ENCODE results near the gene CCDC170.

CCDC170 gene

DNA sequence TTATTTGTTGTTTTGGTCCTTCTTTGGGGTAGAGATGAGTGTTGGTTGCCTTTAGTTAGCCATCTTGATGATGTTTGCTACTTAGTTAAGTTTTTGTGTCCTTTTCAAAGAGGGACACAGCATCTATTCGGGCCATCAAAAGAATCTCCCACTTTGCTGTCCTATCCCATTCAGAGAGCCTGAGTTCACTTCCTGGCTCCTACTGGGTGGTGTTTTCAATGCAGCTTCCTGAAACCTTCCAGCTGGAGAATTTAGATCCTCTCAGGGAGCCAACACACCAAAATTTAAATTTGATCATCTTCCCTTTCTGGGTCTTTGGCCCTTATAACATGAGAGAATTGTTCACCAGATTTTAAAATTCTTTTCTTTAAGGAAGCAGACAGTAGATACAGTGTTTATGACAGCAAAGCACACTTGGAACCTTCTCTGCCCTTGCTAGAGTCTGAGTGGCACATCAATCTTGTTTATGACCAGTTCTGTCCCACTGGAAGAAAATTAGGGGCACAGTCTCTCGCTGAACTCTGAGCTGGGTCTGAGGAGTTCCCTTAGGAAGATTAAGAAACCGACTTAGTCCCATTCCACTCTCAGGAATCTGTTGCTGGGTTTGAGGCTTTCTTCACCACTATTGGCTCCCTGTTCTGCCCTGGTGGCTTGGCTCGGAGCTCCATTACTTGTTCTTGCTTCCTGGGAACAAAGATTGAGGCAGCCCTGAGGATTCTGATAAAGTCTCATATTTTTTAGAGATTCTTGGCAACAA, 115.5 kb downstream of the CCDC170 start:
- H2AFZ ChIP-seq: no peak overlapping the region
- TF ChIP-seq, protein P1, sequence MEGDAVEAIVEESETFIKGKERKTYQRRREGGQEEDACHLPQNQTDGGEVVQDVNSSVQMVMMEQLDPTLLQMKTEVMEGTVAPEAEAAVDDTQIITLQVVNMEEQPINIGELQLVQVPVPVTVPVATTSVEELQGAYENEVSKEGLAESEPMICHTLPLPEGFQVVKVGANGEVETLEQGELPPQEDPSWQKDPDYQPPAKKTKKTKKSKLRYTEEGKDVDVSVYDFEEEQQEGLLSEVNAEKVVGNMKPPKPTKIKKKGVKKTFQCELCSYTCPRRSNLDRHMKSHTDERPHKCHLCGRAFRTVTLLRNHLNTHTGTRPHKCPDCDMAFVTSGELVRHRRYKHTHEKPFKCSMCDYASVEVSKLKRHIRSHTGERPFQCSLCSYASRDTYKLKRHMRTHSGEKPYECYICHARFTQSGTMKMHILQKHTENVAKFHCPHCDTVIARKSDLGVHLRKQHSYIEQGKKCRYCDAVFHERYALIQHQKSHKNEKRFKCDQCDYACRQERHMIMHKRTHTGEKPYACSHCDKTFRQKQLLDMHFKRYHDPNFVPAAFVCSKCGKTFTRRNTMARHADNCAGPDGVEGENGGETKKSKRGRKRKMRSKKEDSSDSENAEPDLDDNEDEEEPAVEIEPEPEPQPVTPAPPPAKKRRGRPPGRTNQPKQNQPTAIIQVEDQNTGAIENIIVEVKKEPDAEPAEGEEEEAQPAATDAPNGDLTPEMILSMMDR (IDR thresholded peaks at IDR 0.05): no peak
- H3K36me3 ChIP-seq (ENCODE audit: control insufficient read depth, insufficient read depth, low read length): no peaks in the 10 kb centered on the region
- no peaks in the 10 kb centered on the region for H3K79me2 ChIP-seq
- H3K9ac ChIP-seq: no peak overlapping the region
- H3K4me3 ChIP-seq (ENCODE audit: low read depth, low read length): no peak overlapping the region
- no peaks in the 10 kb centered on the region for H3K9me3 ChIP-seq (ENCODE audit: control insufficient read depth, low read length)
- no peak overlapping the region for H3K4me2 ChIP-seq (ENCODE audit: low read length)
- no peaks in the 10 kb centered on the region for H3K4me1 ChIP-seq
- H3K27ac ChIP-seq: no peak overlapping the region
- H3K27me3 ChIP-seq (ENCODE audit: control insufficient read depth, insufficient read depth, low read length): no peaks in the 10 kb centered on the region

DNA sequence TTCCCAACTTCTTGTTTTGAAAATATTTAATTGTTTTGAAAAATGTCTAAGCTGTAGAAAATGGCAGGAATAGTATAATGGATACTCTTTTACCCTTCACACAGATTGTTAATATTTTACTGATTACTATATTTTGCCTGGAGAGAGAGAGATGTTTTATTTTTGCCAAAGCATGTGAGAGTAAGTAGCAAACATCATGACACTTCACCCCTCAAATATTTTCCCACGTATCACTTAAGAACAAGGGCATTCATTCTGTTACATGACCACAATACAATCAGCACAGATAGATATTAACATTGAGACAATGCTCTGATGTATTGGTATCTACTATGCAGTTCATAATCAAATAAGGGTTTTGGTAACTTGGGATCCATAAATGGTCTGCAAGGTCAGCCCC, 116.5 kb downstream of the CCDC170 start:
- H3K9ac ChIP-seq: no peak overlapping the region
- no peaks in the 10 kb centered on the region for H3K9me3 ChIP-seq (ENCODE audit: control insufficient read depth, low read length)
- H3K27ac ChIP-seq: no peak overlapping the region
- H3K4me1 ChIP-seq: no peaks in the 10 kb centered on the region
- no peaks in the 10 kb centered on the region for H3K27me3 ChIP-seq (ENCODE audit: control insufficient read depth, insufficient read depth, low read length)
- no peak overlapping the region for H2AFZ ChIP-seq
- H3K4me2 ChIP-seq (ENCODE audit: low read length): no peak overlapping the region
- H3K36me3 ChIP-seq (ENCODE audit: control insufficient read depth, insufficient read depth, low read length): no peaks in the 10 kb centered on the region
- H3K79me2 ChIP-seq: no peaks in the 10 kb centered on the region
- H3K4me3 ChIP-seq (ENCODE audit: low read depth, low read length): no peak overlapping the region
- TF ChIP-seq, protein P1 (IDR thresholded peaks at IDR 0.05): no peak

DNA sequence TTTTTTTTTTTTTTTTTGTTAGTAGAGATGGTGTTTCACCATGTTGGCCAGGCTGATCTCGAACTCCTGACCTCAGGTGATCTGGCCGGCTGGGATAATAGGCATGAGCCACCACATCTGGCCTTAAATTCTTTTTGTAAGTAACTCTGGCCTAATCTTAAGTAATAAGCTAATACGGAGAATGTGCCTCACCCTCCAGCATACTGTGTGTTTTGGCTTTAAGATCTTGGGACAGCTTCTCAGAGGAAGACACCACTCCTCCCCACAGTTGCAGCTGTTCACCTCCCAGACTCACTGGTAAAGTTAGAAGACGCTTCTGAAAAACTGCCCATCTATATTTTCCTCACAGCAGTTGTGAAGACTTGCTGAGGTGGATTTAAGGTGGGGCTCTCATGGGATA, 120.8 kb downstream of the CCDC170 start:
- no peaks in the 10 kb centered on the region for H3K27me3 ChIP-seq (ENCODE audit: control insufficient read depth, insufficient read depth, low read length)
- H3K4me1 ChIP-seq: no peaks in the 10 kb centered on the region
- no peaks in the 10 kb centered on the region for H3K79me2 ChIP-seq
- H2AFZ ChIP-seq: no peak overlapping the region
- TF ChIP-seq, protein P1 (IDR thresholded peaks at IDR 0.05): no peak
- H3K27ac ChIP-seq: no peak overlapping the region
- H3K36me3 ChIP-seq (ENCODE audit: control insufficient read depth, insufficient read depth, low read length): no peaks in the 10 kb centered on the region
- no peak overlapping the region for H3K9ac ChIP-seq
- H3K4me3 ChIP-seq (ENCODE audit: low read depth, low read length): no peak overlapping the region
- H3K9me3 ChIP-seq (ENCODE audit: control insufficient read depth, low read length): no peaks in the 10 kb centered on the region
- no peak overlapping the region for H3K4me2 ChIP-seq (ENCODE audit: low read length)

- TF ChIP-seq, protein P1 (IDR thresholded peaks at IDR 0.05): no peak
- no peaks in the 10 kb centered on the region for H3K36me3 ChIP-seq (ENCODE audit: control insufficient read depth, insufficient read depth, low read length)
- no peak overlapping the region for H3K27ac ChIP-seq
- H3K27me3 ChIP-seq (ENCODE audit: control insufficient read depth, insufficient read depth, low read length): no peaks in the 10 kb centered on the region
- H3K79me2 ChIP-seq: no peaks in the 10 kb centered on the region
- H3K4me2 ChIP-seq (ENCODE audit: low read length): no peak overlapping the region
- no peaks in the 10 kb centered on the region for H3K4me1 ChIP-seq
- no peak overlapping the region for H2AFZ ChIP-seq
- no peak overlapping the region for H3K9ac ChIP-seq
- no peaks in the 10 kb centered on the region for H3K9me3 ChIP-seq (ENCODE audit: control insufficient read depth, low read length)
- H3K4me3 ChIP-seq (ENCODE audit: low read depth, low read length): no peak overlapping the region
These were observed 122.3 kb downstream of the CCDC170 start for GRCh38 chr6:151616091-151616513.

DNA sequence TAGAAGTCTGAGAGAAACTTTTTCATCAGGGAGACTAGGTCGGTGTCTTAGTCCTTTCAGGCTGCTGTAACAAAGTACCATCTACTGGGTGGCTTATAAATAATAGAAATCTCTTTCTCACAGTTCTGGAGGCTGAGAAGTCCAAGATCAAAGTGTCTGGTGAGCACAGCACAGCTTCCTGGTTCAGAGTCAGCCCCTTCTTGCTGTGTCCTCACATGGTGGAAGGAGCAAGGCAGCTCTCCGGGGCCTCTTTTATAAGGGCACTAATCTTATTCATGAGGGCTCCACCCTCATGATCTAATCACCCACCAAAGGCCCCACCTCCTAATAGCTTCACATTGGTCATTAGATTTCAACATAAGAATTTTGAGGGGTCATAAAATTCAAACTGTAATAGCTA, 122.8 kb downstream of the CCDC170 start:
- H3K79me2 ChIP-seq: no peaks in the 10 kb centered on the region
- H3K27ac ChIP-seq: no peak overlapping the region
- no peaks in the 10 kb centered on the region for H3K4me1 ChIP-seq
- H3K27me3 ChIP-seq (ENCODE audit: control insufficient read depth, insufficient read depth, low read length): no peaks in the 10 kb centered on the region
- no peak overlapping the region for H3K4me2 ChIP-seq (ENCODE audit: low read length)
- no peaks in the 10 kb centered on the region for H3K9me3 ChIP-seq (ENCODE audit: control insufficient read depth, low read length)
- H2AFZ ChIP-seq: no peak overlapping the region
- TF ChIP-seq, protein P1 (IDR thresholded peaks at IDR 0.05): no peak
- no peak overlapping the region for H3K4me3 ChIP-seq (ENCODE audit: low read depth, low read length)
- H3K9ac ChIP-seq: no peak overlapping the region
- H3K36me3 ChIP-seq (ENCODE audit: control insufficient read depth, insufficient read depth, low read length): no peaks in the 10 kb centered on the region
